ENCODE results near the gene AGPAT4. TPM values are rescaled to one million over a fixed set of nuclear protein-coding genes. Genes with fewer than 3 reads are reported as not detected.

AGPAT4 gene
- polyA plus RNA-seq, 2 of the 4 experiments (the other 2 are of a cell fraction), result 2.1 to 3.7 TPM

GRCh38 chr6:161195386-161195785 lies 78.5 kb downstream of the AGPAT4 start:
- ChIA-PET CTCF (no interaction called here), POLR2A (no interaction called here)
- no peak overlapping the region for H3K4me3 ChIP-seq
- DNase-seq (ENCODE audit: low read depth in 1 of 2, low spot score in 1 of 2), result no peak
- ATAC-seq, result no peak
- 62% methylated on average over 4 of the region's 4 CpGs for WGBS (ENCODE audit: missing lambda C conversion rate)
- TF ChIP-seq E2F6 (IDR thresholded peaks at IDR 0.05; ENCODE audit: borderline replicate concordance, low read depth) (no peak), ZNF302 (CRISPR knock-in tag; IDR thresholded peaks at IDR 0.05) (no peak), CHD4 (IDR thresholded peaks at IDR 0.05; ENCODE audit: borderline replicate concordance) (no peak), NR3C1 (IDR thresholded peaks at IDR 0.05) (no peak)
- H3K9me3 ChIP-seq, result no peaks in the 10 kb centered on the region
- H3K4me1 ChIP-seq, result no peaks in the 10 kb centered on the region
- FAIRE-seq, result no peak
- H3K4me2 ChIP-seq, result no peak overlapping the region
- H3K27ac ChIP-seq, result no peak overlapping the region

- H3K4me1 ChIP-seq, result no peaks in the 10 kb centered on the region
- DNase-seq (ENCODE audit: low read depth in 1 of 2, low spot score in 1 of 2) (no peak), FAIRE-seq (no peak), ATAC-seq (no peak)
- H3K4me3 ChIP-seq, result no peak overlapping the region
- TF ChIP-seq CBX8 (IDR thresholded peaks at IDR 0.05), result no peak
- no peak for TF ChIP-seq JUNB (IDR thresholded peaks at IDR 0.05)
- no peak for TF ChIP-seq RFX5 (IDR thresholded peaks at IDR 0.05)
- TF ChIP-seq HOXA7 (CRISPR knock-in tag; IDR thresholded peaks at IDR 0.05), result no peak
- TF ChIP-seq GATA3 (IDR thresholded peaks at IDR 0.05; ENCODE audit: borderline replicate concordance), result no peak
- no peak for TF ChIP-seq PBX3 (IDR thresholded peaks at IDR 0.05)
- TF ChIP-seq RAD21 (conservative IDR thresholded peaks at IDR 0.05 in 1 of 2, IDR thresholded peaks at IDR 0.05 in 1 of 2), result no peak
- TF ChIP-seq BHLHE40 (IDR thresholded peaks at IDR 0.05; ENCODE audit: low read depth, low read length), result no peak
- TF ChIP-seq SREBF2 (IDR thresholded peaks at IDR 0.05), result no peak
- TF ChIP-seq CBX2 (IDR thresholded peaks at IDR 0.05; ENCODE audit: borderline replicate concordance, low read depth), result no peak
- POLR2A ChIA-PET, result interaction anchor here (0.6 kb wide), 1 partner anchor 59 kb away, joined by 3 read pairs; no protein-coding TSS in a partner anchor
- CTCF ChIA-PET, result no interaction called here
- no peaks in the 10 kb centered on the region for H3K9me3 ChIP-seq
- H3K27ac ChIP-seq, result no peak overlapping the region
- WGBS (ENCODE audit: missing lambda C conversion rate), result 90% methylated on average over 4 of the region's 4 CpGs
- H3K4me2 ChIP-seq, result no peak overlapping the region
Observed at GRCh38 chr6:161194374-161194773, 79.5 kb downstream of the AGPAT4 start.

GRCh38 chr6:161192636-161193411 lies 81.0 kb downstream of the AGPAT4 start:
- ATAC-seq, result no peak

More at GRCh38 chr6:161192636-161193411, 81.0 kb downstream of the AGPAT4 start:
- ChIA-PET CTCF (interaction anchor here (0.6 kb wide), 1 partner anchor 24 kb away, joined by 3 read pairs; no protein-coding TSS in a partner anchor), POLR2A (no interaction called here)
- H3K4me3 ChIP-seq, result no peak overlapping the region
- no peak for DNase-seq (ENCODE audit: low read depth in 1 of 2, low spot score in 1 of 2)
- no peak for FAIRE-seq
- no peak overlapping the region for H3K4me2 ChIP-seq
- H3K4me1 ChIP-seq, result no peaks in the 10 kb centered on the region
- WGBS (ENCODE audit: missing lambda C conversion rate), result 66% methylated on average over 5 of the region's 5 CpGs
- no peak overlapping the region for H3K27ac ChIP-seq
- TF ChIP-seq JUNB (IDR thresholded peaks at IDR 0.05), result no peak
- no peak for TF ChIP-seq BHLHE40 (IDR thresholded peaks at IDR 0.05; ENCODE audit: low read depth, low read length)
- no peak for TF ChIP-seq RARB (CRISPR knock-in tag; IDR thresholded peaks at IDR 0.05)
- no peak for TF ChIP-seq CHD4 (IDR thresholded peaks at IDR 0.05; ENCODE audit: borderline replicate concordance)
- no peak for TF ChIP-seq MAZ (IDR thresholded peaks at IDR 0.05; ENCODE audit: borderline replicate concordance, low read depth, low read length)
- TF ChIP-seq E2F6 (IDR thresholded peaks at IDR 0.05; ENCODE audit: borderline replicate concordance, low read depth), result no peak
- no peak for TF ChIP-seq HOXB13 (CRISPR knock-in tag; IDR thresholded peaks at IDR 0.05; ENCODE audit: low read depth)
- TF ChIP-seq MAFK (IDR thresholded peaks at IDR 0.05; ENCODE audit: partially characterized antibody), result no peak
- no peak for TF ChIP-seq POLR2AphosphoS2 (conservative IDR thresholded peaks at IDR 0.05; ENCODE audit: low read length)
- H3K9me3 ChIP-seq, result no peaks in the 10 kb centered on the region

Data from A549 (cell line).